Small intestine (tissue), 7 donors: ENCODE data around the gene OPA3. TPM values are rescaled to one million over a fixed set of nuclear protein-coding genes. Genes with fewer than 3 reads are reported as not detected.

ENCODE experiments used
- DNase-seq, 2 donors: peaks; one replicate each; pipeline versions ENCODE4 v3.0.0 to v3.0.0-alpha.2; 2013
- FAIRE-seq: peaks from 2 replicates; lab custom pipeline; 2012; peaks lifted over from hg19 to GRCh38; lab: Jason Lieb, UNC
- H3K27ac ChIP-seq, 3 donors: one replicate each; pipeline ENCODE4 v1.5.1; 2013; ENCODE audit warnings: low read length in 2 of 3, mild to moderate bottlenecking in 2 of 3, control low read depth in 1 of 3, inconsistent platforms in 1 of 3, low read depth in 1 of 3, moderate library complexity in 1 of 3
- H3K27me3 ChIP-seq, 3 donors: one replicate each; pipeline ENCODE4 v1.6.1; 2013; ENCODE audit warnings: low read length in 3 of 3, inconsistent platforms in 1 of 3; ENCODE audit not compliant: control insufficient read depth in 3 of 3, insufficient read depth in 3 of 3
- H3K36me3 ChIP-seq, 3 donors: one replicate each; pipeline ENCODE4 v1.6.1; 2013; ENCODE audit warnings: low read length in 3 of 3, inconsistent platforms in 1 of 3, low read depth in 1 of 3, mild to moderate bottlenecking in 1 of 3, moderate library complexity in 1 of 3; ENCODE audit not compliant: control insufficient read depth in 3 of 3, insufficient read depth in 2 of 3
- H3K4me1 ChIP-seq, 3 donors: one replicate each; pipeline ENCODE4 v1.6.1; 2013; ENCODE audit warnings: low read length in 2 of 3, inconsistent platforms in 1 of 3, low read depth in 1 of 3, mild to moderate bottlenecking in 1 of 3, moderate library complexity in 1 of 3; ENCODE audit not compliant: control insufficient read depth in 3 of 3, insufficient read depth in 2 of 3
- H3K4me3 ChIP-seq, 3 donors: one replicate each; pipeline ENCODE4 v1.5.1; 2013; ENCODE audit warnings: low read length in 3 of 3, control low read depth in 1 of 3, inconsistent platforms in 1 of 3, low read depth in 1 of 3, mild to moderate bottlenecking in 1 of 3, moderate library complexity in 1 of 3
- H3K9me3 ChIP-seq, 2 donors: one replicate each; pipeline ENCODE4 v1.6.1; 2013; ENCODE audit warnings: low read depth in 1 of 2, low read length in 1 of 2; ENCODE audit not compliant: control insufficient read depth in 2 of 2, insufficient read depth in 1 of 2
- WGBS, 3 donors: extraction: QIAGEN DNeasy Blood & Tissue Kit; methylation state at CpG; one replicate each; pipeline ENCODE4 v1.1.7; 2013; 5-methylcytosine and 5-hydroxymethylcytosine counted together
- polyA plus RNA-seq, 4 donors: library from polyadenylated mRNA; stranded (reverse) in 3 of 4; unstranded in 1 of 4; fragments of 200-250 nt in 3 of 4; fragments of 120-200 nt in 1 of 4; gene quantifications; one replicate each; pipeline versions ENCODE4 v1.2.1 to v1.2.3, GENCODE V29; 2013
- donor health status: healthy with polysubstance abuse.
- donor health status: control.
- donor health status: control.
- donor health status: Bipolar disorder and iron deficiency.
- donor health status: healthy.

The OPA3 gene
- polyA plus RNA-seq, 4 donors, result 4.5 to 9.4 (median 6.4) TPM

- Histone ChIP-seq H3K4me1 (peaks cover 0 to 13% (median 0%) of the 10 kb centered on the region in 3 donors), H3K36me3 (peaks cover 0 to 12% (median 0%) of the 10 kb centered on the region in 3 donors), H3K9me3 (no peaks in the 10 kb centered on the region), H3K27me3 (no peaks in the 10 kb centered on the region), H3K27ac (peak overlapping the region; percentile 93 to 96 (median 94)), H3K4me3 (peak overlapping the region; percentile 39 to 98 (median 88))
- no peak for FAIRE-seq
- 1% methylated on average over 43 to 47 of the region's 47 CpGs for WGBS, 3 donors
- peak; percentile 96 to 98 for DNase-seq
Observed at GRCh38 chr19:45506246-45506988, 78.2 kb downstream of the OPA3 start.

DNA sequence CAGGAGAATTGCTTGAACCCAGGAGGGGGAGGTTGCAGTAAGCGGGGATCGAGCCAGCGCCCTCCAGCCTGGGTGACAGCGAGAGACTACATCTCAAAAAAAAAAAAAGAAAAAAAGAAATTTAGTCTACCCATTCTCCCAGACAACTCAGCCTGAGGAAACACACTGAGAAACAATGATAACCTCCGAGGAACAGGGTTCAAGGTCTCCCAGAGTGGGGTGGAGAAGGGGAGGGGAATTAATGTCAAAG, 78.7 kb downstream of the OPA3 start:
- FAIRE-seq (no peak), DNase-seq (no peak)
- Histone ChIP-seq H3K4me3 (peak overlapping the region in 2 of 3 donors; percentile 88 to 98), H3K9me3 (no peaks in the 10 kb centered on the region), H3K27ac (peak overlapping the region; percentile 93 to 96 (median 94)), H3K36me3 (peaks cover 0 to 10% (median 0%) of the 10 kb centered on the region in 3 donors), H3K27me3 (peaks cover 0 to 5% (median 0%) of the 10 kb centered on the region in 3 donors), H3K4me1 (peaks cover 0 to 13% (median 0%) of the 10 kb centered on the region in 3 donors)
- 29 to 59% (median 55%) methylated on average over 5 of the region's 5 CpGs for WGBS, 3 donors

DNA sequence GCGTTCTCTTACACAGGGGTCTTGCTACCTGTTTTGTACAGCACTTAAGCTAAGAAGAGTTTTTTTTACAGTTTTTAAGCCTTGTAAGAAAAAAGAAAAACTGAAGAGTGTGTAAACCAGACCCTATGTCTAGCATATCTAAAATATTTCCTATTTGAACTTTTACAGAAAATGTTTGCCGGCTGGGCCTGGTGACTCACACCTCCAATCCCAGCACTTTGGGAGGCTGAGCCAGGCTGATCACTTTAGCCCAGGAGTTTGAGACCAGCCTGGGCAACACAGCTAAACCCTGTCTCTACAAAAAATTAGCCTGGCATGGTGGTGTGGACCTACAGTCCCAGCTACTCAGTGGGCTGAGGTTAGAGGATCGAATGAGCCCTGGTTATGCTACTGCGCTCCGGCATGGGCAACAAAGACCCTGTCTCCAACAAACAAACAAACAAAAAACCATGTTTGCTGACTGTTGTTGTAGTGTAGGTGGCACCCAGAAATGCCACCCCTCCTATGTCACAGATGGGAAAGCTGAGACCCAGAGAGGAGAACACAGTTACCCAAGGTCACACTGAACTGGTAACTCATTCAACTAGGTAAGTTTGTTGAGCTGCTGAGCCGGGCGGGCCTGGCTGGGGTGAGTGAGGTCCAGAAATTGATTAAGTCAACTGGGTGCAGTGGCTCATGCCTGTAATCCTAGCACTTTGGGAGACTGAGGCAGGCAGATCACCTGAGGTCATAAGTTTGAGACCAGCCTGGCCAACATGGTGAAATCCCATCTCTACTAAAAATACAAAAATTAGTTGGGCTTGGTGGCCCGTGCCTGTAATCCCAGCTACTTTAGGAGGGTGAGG, 79.2 kb downstream of the OPA3 start:
- peak overlapping the region; percentile 93 to 96 (median 94) for H3K27ac ChIP-seq
- peaks cover 0 to 13% (median 0%) of the 10 kb centered on the region in 3 donors for H3K4me1 ChIP-seq
- H3K27me3 ChIP-seq, result peaks cover 0 to 7% (median 0%) of the 10 kb centered on the region in 3 donors
- H3K9me3 ChIP-seq, result no peaks in the 10 kb centered on the region
- no peak for FAIRE-seq
- no peak overlapping the region for H3K4me3 ChIP-seq
- H3K36me3 ChIP-seq, result peaks cover 0 to 7% (median 0%) of the 10 kb centered on the region in 3 donors
- 76 to 80% (median 79%) methylated on average over 8 of the region's 8 CpGs for WGBS, 3 donors
- DNase-seq, result no peak

GRCh38 chr19:45503909-45504308, 80.7 kb downstream of the OPA3 start:
- H3K27ac ChIP-seq, result no peak overlapping the region
- FAIRE-seq (no peak), DNase-seq (no peak)
- no peaks in the 10 kb centered on the region for H3K36me3 ChIP-seq
- H3K27me3 ChIP-seq, result peaks cover 0 to 18% (median 0%) of the 10 kb centered on the region in 3 donors
- peaks cover 0 to 6% of the 10 kb centered on the region in 2 donors for H3K9me3 ChIP-seq
- 86 to 88% (median 88%) methylated on average over 9 of the region's 9 CpGs for WGBS, 3 donors
- H3K4me1 ChIP-seq, result peaks cover 4 to 14% (median 6%) of the 10 kb centered on the region in 3 donors
- H3K4me3 ChIP-seq, result no peak overlapping the region

DNA sequence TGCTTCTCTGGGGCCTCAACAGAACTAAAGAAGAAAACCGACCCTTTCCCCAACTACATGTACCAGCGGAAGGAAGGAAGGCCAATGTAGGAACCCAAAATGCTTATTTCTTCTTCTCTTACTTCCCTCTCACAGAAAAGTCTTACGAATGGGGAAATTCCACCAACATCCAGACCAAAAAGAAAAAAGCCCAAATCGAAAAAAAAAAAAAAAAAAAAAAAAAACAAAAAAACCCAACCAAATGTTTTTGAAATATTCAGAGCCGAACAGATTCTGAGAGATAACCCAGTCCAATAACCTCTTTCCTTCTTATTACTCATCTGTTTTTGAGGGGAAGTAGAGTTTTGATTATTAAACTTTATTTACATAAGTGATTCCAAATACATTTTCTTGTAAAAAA, 82.5 kb downstream of the OPA3 start:
- Histone ChIP-seq H3K9me3 (peaks cover 0 to 6% of the 10 kb centered on the region in 2 donors), H3K27me3 (peaks cover 0 to 35% (median 0%) of the 10 kb centered on the region in 3 donors), H3K4me3 (no peak overlapping the region), H3K36me3 (no peaks in the 10 kb centered on the region), H3K4me1 (peaks cover 6 to 27% (median 12%) of the 10 kb centered on the region in 3 donors), H3K27ac (no peak overlapping the region)
- WGBS, 3 donors, result 74 to 88% (median 84%) methylated on average over 5 of the region's 5 CpGs
- FAIRE-seq (no peak), DNase-seq (no peak)

DNA sequence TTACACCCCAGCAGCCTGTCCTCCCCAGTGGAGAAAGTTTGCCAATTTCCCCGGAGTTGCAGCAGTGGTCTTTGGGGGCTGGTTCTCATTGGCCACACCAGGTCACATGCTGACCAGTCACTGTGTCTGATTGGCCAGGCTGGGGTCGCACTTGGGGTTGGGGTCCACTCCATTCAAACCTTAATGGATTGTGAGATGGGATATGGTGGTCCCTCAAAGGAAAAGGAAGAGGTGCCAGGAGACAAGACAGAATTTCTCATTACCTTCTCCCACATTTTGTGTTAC, 82.9 kb downstream of the OPA3 start:
- H3K4me1 ChIP-seq, result peaks cover 6 to 29% (median 12%) of the 10 kb centered on the region in 3 donors
- H3K36me3 ChIP-seq, result no peaks in the 10 kb centered on the region
- no peak overlapping the region for H3K27ac ChIP-seq
- peaks cover 0 to 6% of the 10 kb centered on the region in 2 donors for H3K9me3 ChIP-seq
- FAIRE-seq, result no peak
- DNase-seq, result no peak
- 70 to 72% (median 70%) methylated on average over 2 of the region's 2 CpGs for WGBS, 3 donors
- no peak overlapping the region for H3K4me3 ChIP-seq
- peaks cover 0 to 37% (median 0%) of the 10 kb centered on the region in 3 donors for H3K27me3 ChIP-seq

DNA sequence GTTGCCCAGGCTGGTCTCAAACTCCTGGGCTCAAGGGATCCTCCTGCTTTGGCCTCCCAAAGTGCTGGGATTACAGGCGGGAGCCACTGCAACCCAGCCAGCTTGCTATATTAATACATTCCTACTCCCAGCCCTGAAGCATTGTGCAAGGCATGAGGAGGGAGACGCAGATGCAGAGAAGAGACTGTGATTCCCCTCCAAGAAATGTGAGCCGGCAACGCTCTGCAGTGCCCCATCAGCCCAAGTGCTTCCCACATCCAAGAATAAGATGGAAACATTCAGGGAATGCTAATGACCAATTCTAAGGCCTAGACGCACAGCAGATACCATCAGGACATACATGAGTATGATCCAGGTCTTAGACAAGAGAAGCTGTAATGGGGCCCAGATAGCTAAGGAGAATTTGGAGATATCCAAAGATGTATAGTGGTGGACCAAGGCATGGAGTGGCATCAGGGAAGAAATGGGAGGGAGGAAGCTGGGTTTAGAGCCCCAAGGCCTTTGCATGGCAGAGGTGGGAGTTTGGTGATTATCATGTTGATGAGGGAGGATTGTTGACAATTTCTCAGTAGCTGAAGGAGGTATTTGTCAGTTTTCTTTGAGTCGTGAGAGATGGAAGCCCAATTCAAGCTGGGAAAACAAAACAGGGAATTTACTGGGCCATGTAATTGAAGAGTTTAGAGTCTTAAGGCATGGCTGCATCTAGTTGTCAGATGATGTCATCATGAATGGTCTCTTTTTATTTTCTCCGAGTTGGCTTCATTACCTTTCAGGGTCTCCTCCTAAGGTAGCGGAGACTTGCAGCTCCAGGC, 83.5 kb downstream of the OPA3 start:
- Histone ChIP-seq H3K4me1 (peaks cover 6 to 32% (median 16%) of the 10 kb centered on the region in 3 donors), H3K27ac (no peak overlapping the region), H3K9me3 (peaks cover 0 to 6% of the 10 kb centered on the region in 2 donors), H3K4me3 (no peak overlapping the region), H3K36me3 (no peaks in the 10 kb centered on the region), H3K27me3 (peaks cover 0 to 42% (median 0%) of the 10 kb centered on the region in 3 donors)
- 87 to 93% (median 88%) methylated on average over 8 of the region's 8 CpGs for WGBS, 3 donors
- FAIRE-seq (no peak), DNase-seq (no peak)
